Nephron progenitor cell (in vitro differentiated cells): Measurements from ENCODE around the gene HIRA.

ENCODE experiments used
- DNase-seq: peaks from one replicate; pipeline ENCODE4 v3.0.0; 2021
- H3K27ac Mint-ChIP-seq: 2 replicates; pipeline ENCODE4 v1.8.0; 2021; ENCODE audit warnings: mild to moderate bottlenecking, moderate library complexity, mixed read lengths
- H3K27me3 Mint-ChIP-seq: 2 replicates; pipeline ENCODE4 v1.8.0; 2021; ENCODE audit warnings: mild to moderate bottlenecking, low read depth, mixed read lengths; ENCODE audit not compliant: poor library complexity
- H3K36me3 Mint-ChIP-seq: 2 replicates; pipeline ENCODE4 v1.8.0; 2021; ENCODE audit warnings: low read depth, mixed read lengths
- H3K4me1 Mint-ChIP-seq: 2 replicates; pipeline ENCODE4 v1.8.0; 2021; ENCODE audit warnings: mixed read lengths
- H3K4me3 Mint-ChIP-seq: 2 replicates; pipeline ENCODE4 v1.8.0; 2021; ENCODE audit warnings: mild to moderate bottlenecking, moderate library complexity, mixed read lengths
- H3K9me3 Mint-ChIP-seq: 2 replicates; pipeline ENCODE4 v1.8.0; 2021; ENCODE audit warnings: mild to moderate bottlenecking, moderate library complexity, mixed read lengths
- CTCF ChIP-seq: fragments of 200-600 bp; sonication (generic); IDR thresholded peaks from 2 replicates; pipeline ENCODE4 v1.5.0; 2021; ENCODE audit warnings: antibody characterized with exemption

The HIRA gene

GRCh38 chr22:19385221-19385906 lies 46.2 kb downstream of the HIRA start:
- Mint-ChIP-seq H3K4me1 (no peaks in the 10 kb centered on the region), H3K27me3 (no peaks in the 10 kb centered on the region), H3K27ac (no peak overlapping the region), H3K9me3 (no peaks in the 10 kb centered on the region), H3K36me3 (peaks cover 58% of the 10 kb centered on the region), H3K4me3 (no peak overlapping the region)
- TF ChIP-seq CTCF, result no peak
- DNase-seq, result no peak

- no peak overlapping the region for H3K27ac Mint-ChIP-seq
- no peak overlapping the region for H3K4me3 Mint-ChIP-seq
- no peak for DNase-seq
- H3K36me3 Mint-ChIP-seq, result peaks cover 45% of the 10 kb centered on the region
- H3K4me1 Mint-ChIP-seq, result no peaks in the 10 kb centered on the region
- no peaks in the 10 kb centered on the region for H3K9me3 Mint-ChIP-seq
- H3K27me3 Mint-ChIP-seq, result no peaks in the 10 kb centered on the region
- TF ChIP-seq CTCF, result no peak
These were observed 48.2 kb downstream of the HIRA start for GRCh38 chr22:19383292-19383691.

GRCh38 chr22:19382240-19382639 lies 49.3 kb downstream of the HIRA start:
- no peak for TF ChIP-seq CTCF
- H3K4me3 Mint-ChIP-seq, result no peak overlapping the region
- no peak overlapping the region for H3K27ac Mint-ChIP-seq
- no peak for DNase-seq
- H3K27me3 Mint-ChIP-seq, result no peaks in the 10 kb centered on the region
- no peaks in the 10 kb centered on the region for H3K9me3 Mint-ChIP-seq
- H3K36me3 Mint-ChIP-seq, result peaks cover 42% of the 10 kb centered on the region
- no peaks in the 10 kb centered on the region for H3K4me1 Mint-ChIP-seq

- peaks cover 48% of the 10 kb centered on the region for H3K36me3 Mint-ChIP-seq
These were observed 53.2 kb downstream of the HIRA start for GRCh38 chr22:19378344-19378674.

GRCh38 chr22:19377565-19378343 lies 53.8 kb downstream of the HIRA start:
- H3K27ac Mint-ChIP-seq, result no peak overlapping the region

More at GRCh38 chr22:19378344-19378674, 53.2 kb downstream of the HIRA start:
- no peaks in the 10 kb centered on the region for H3K27me3 Mint-ChIP-seq
- no peak for DNase-seq
- no peak overlapping the region for H3K4me3 Mint-ChIP-seq
- no peak overlapping the region for H3K27ac Mint-ChIP-seq
- no peaks in the 10 kb centered on the region for H3K9me3 Mint-ChIP-seq
- TF ChIP-seq CTCF, result no peak
- no peaks in the 10 kb centered on the region for H3K4me1 Mint-ChIP-seq

More at GRCh38 chr22:19377565-19378343, 53.8 kb downstream of the HIRA start:
- no peaks in the 10 kb centered on the region for H3K27me3 Mint-ChIP-seq
- no peaks in the 10 kb centered on the region for H3K4me1 Mint-ChIP-seq
- DNase-seq, result no peak
- H3K9me3 Mint-ChIP-seq, result no peaks in the 10 kb centered on the region
- peaks cover 50% of the 10 kb centered on the region for H3K36me3 Mint-ChIP-seq
- no peak overlapping the region for H3K4me3 Mint-ChIP-seq
- TF ChIP-seq CTCF, result no peak
